ENCODE results near the gene FHOD3.

The FHOD3 gene

DNA sequence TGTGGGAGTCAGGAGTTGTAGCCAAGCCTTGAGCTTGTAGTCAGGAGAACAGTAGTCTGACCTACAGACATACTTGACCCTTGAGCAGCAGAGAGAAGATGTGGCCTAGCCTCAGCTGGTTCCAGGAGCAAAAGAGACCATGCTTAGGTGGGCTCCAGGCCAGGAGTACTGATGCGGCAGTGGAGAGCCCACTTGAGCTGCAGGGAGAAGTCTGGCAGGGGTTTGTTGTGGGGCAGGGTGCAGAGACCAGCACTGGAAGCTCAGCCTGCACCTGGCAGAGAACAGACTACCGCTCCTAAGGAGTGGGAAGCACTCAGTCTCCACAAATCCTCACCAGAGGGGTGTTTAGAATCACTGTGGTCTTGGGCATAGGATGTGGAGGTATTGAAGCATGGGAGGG is 333.4 kb downstream of the FHOD3 start:
- TF ChIP-seq, protein P1, sequence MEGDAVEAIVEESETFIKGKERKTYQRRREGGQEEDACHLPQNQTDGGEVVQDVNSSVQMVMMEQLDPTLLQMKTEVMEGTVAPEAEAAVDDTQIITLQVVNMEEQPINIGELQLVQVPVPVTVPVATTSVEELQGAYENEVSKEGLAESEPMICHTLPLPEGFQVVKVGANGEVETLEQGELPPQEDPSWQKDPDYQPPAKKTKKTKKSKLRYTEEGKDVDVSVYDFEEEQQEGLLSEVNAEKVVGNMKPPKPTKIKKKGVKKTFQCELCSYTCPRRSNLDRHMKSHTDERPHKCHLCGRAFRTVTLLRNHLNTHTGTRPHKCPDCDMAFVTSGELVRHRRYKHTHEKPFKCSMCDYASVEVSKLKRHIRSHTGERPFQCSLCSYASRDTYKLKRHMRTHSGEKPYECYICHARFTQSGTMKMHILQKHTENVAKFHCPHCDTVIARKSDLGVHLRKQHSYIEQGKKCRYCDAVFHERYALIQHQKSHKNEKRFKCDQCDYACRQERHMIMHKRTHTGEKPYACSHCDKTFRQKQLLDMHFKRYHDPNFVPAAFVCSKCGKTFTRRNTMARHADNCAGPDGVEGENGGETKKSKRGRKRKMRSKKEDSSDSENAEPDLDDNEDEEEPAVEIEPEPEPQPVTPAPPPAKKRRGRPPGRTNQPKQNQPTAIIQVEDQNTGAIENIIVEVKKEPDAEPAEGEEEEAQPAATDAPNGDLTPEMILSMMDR (IDR thresholded peaks at IDR 0.05; ENCODE audit: insufficient read depth, missing control alignments), result no peak
- FAIRE-seq (no peak), DNase-seq (ENCODE audit: insufficient read length, low spot score) (no peak)

DNA sequence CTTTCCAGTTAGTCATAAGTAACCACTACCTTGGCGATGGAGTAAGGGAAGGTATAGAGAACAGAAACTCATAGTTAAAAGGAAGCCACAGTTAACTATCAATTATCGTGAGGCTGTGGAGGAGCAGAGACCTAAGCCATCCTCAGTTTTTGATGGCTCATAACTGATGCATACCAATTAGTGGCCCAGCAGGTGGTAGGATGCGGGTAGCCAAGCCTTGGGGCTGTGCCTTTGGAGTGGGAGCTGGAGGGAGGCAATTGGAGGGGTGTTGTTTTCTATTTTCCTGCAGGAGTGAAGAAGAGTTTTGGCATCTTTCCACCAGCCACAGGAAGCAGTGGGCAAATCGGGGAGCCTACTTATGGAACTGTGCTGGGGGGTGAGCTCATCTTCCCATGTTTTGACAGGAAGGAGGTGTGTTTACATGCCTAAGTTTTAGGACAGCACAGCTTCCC is 336.5 kb downstream of the FHOD3 start:
- DNase-seq (ENCODE audit: insufficient read length, low spot score), result no peak
- no peak for FAIRE-seq
- TF ChIP-seq, protein P1 (IDR thresholded peaks at IDR 0.05; ENCODE audit: insufficient read depth, missing control alignments), result no peak

DNA sequence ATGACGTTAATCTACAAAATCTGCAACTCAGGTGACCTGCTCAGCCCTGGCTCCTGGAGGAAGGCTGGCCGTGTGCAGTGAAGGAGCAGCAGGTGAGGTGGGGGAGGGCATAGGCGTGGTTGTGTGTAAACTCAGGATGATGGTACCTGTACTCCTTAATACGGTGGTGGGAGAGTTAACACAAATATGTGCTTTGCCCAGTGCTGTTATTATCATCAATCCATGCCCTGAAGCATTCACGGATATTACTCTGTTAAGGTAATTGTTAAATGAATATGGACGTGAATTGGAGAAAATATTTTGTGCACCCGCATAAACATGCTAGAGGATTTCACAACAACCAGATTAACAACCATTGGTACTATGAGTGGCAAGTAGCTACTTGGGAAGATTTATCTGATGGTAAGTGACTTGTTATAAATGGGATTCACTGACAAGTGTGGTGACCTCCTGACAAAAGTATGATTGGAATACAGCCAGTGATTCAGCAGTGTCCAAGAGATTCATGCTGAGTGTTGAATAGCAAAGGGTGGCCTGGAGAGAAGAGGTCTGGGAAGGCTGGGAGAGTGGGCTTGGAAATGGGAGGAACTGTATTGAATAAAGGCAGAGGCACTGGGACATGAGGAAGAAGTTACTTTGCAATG is 337.2 kb downstream of the FHOD3 start:
- TF ChIP-seq, protein P1 (IDR thresholded peaks at IDR 0.05; ENCODE audit: insufficient read depth, missing control alignments), result no peak
- DNase-seq (ENCODE audit: insufficient read length, low spot score), result no peak
- FAIRE-seq, result peak; percentile 86

DNA sequence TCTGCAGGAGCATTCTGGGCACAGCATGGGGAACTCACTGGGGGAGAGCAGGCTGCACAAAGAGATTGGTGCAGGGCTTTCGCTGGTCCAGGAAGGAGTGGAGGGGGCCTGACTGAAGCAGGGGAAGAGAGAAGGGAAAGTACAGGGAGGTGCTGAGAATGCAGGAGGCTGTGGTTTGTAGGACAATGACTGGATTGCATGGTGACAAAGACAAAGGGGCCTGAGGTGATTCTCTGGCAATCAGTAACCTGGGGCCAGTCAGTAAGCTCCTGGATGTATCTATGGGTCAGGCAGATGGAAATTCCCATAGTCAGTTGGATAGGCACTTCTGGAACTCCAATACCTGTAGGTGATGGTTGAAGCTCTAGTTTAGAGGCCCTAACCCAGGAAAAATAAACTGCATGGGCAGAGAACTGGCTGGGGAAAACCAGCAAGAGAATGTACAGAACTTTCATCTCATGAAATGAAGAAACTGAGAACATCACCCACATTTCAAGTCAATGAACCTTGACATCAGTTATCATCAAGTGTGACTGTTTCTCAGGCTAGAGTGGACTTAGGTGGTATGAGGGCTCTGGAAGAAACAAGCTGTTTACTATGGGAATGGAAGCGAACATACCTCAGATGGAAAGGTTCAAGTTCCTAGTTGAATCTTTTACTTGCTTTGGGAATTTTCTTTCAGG is 338.0 kb downstream of the FHOD3 start:
- FAIRE-seq (no peak), DNase-seq (ENCODE audit: insufficient read length, low spot score) (no peak)
- TF ChIP-seq, protein P1 (IDR thresholded peaks at IDR 0.05; ENCODE audit: insufficient read depth, missing control alignments), result no peak

DNA sequence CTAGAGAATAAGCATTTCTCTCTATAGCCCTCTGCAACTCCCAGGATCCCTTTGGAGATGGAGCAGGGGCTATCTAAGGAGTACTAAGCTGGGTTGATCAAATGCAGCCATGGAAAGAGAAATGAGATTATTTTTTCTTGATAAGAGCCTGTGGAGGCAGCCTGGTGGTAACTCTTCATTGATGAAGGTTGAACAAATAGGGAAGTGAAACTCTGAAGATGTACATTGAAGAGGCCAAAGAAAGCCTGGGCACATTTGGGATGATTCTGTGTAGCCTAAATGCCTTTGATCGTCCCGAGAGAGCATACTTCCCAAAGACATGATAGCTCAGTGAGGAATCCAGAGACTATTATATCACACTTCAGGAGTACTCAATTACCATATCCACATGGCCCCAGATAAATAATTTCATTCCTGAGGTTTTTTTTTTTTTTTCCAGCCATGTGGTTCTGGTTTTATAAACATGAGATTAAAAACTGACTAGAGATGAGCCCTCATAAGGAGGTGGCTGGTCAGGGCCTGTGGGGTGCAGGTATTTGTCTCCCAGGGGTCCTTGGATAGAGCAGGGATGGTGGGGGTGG is 338.8 kb downstream of the FHOD3 start:
- FAIRE-seq (no peak), DNase-seq (ENCODE audit: insufficient read length, low spot score) (no peak)
- TF ChIP-seq, protein P1 (IDR thresholded peaks at IDR 0.05; ENCODE audit: insufficient read depth, missing control alignments), result no peak

DNA sequence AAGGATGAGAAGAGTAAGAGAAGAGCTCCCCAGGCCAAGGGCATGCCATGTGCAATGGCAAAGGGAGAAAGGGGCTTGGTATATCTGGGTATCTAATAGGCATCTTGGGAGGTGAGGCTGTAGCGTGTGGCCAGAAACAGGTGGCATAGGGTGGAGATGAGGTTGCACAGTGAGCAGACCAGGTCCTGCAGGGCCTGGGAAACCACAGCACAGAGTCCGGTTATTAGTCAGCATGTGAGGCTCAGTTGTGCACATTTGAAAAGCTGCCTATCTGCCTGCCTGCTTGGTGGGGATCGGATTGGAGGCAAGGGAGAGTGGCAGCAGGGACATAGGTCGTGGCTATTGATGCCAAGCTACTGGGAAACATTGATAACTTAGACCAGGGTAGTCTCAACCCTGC is 340.7 kb downstream of the FHOD3 start:
- no peak for DNase-seq (ENCODE audit: insufficient read length, low spot score)
- TF ChIP-seq, protein P1 (IDR thresholded peaks at IDR 0.05; ENCODE audit: insufficient read depth, missing control alignments), result no peak
- FAIRE-seq, result no peak
